ENCODE data around the gene OR2B6. TPM values are rescaled to one million over a fixed set of nuclear protein-coding genes. Genes with fewer than 3 reads are reported as not detected.

Gene OR2B6
- total RNA-seq, 1 experiment from 2014 or later, result 1.6 TPM

GRCh38 chr6:28003059-28003458 lies 46.0 kb downstream of the OR2B6 start:
- H4K20me1 ChIP-seq (ENCODE audit: insufficient read depth), result no peaks in the 10 kb centered on the region
- no peaks in the 10 kb centered on the region for H3K79me2 ChIP-seq (ENCODE audit: low read depth)
- H3K4me1 ChIP-seq (replicated peaks; ENCODE audit: insufficient read depth), result no peaks in the 10 kb centered on the region
- no peak overlapping the region for H3K4me3 ChIP-seq
- H3K4me2 ChIP-seq, result no peak overlapping the region
- no peak overlapping the region for H3K27ac ChIP-seq
- no TSS peak for BruUV-seq (replicated peaks)
- H3F3A ChIP-seq (ENCODE audit: insufficient read depth, low read depth), result no peaks in the 10 kb centered on the region
- intact Hi-C loops (cut with micrococcal nuclease; ENCODE audit: unreplicated experiment), result no loop called here
- no peaks in the 10 kb centered on the region for H3K9me2 ChIP-seq (ENCODE audit: insufficient read depth)
- H3K27me3 ChIP-seq (ENCODE audit: insufficient read depth, low read depth), result no peaks in the 10 kb centered on the region
- H3K9me3 ChIP-seq (ENCODE audit: insufficient read depth, low read depth), result no peaks in the 10 kb centered on the region
- no peak overlapping the region for H2AFZ ChIP-seq
- H3K36me3 ChIP-seq (ENCODE audit: low read depth), result no peaks in the 10 kb centered on the region
- ChIA-PET CTCF (no interaction called here), POLR2A (ENCODE audit: unreplicated experiment) (no interaction called here)
- DNase-seq, result no peak
- TF ChIP-seq EZH2 (IDR thresholded peaks at IDR 0.05; ENCODE audit: low read depth), result no peak
- TF ChIP-seq CTCF (conservative IDR thresholded peaks at IDR 0.05), result no peak

GRCh38 chr6:28003661-28004060 lies 46.6 kb downstream of the OR2B6 start:
- Histone ChIP-seq H3K36me3 (ENCODE audit: low read depth) (no peaks in the 10 kb centered on the region), H2AFZ (no peak overlapping the region), H3K4me3 (no peak overlapping the region), H3K4me1 (replicated peaks; ENCODE audit: insufficient read depth) (no peaks in the 10 kb centered on the region), H3F3A (ENCODE audit: insufficient read depth, low read depth) (no peaks in the 10 kb centered on the region), H3K4me2 (no peak overlapping the region), H3K79me2 (ENCODE audit: low read depth) (no peaks in the 10 kb centered on the region), H3K27ac (no peak overlapping the region), H3K9me2 (ENCODE audit: insufficient read depth) (no peaks in the 10 kb centered on the region), H4K20me1 (ENCODE audit: insufficient read depth) (no peaks in the 10 kb centered on the region), H3K27me3 (ENCODE audit: insufficient read depth, low read depth) (no peaks in the 10 kb centered on the region), H3K9me3 (ENCODE audit: insufficient read depth, low read depth) (no peaks in the 10 kb centered on the region)
- DNase-seq, result no peak
- CTCF ChIA-PET, result no interaction called here
- POLR2A ChIA-PET (ENCODE audit: unreplicated experiment), result no interaction called here
- BruUV-seq (replicated peaks), result no TSS peak
- TF ChIP-seq EZH2 (IDR thresholded peaks at IDR 0.05; ENCODE audit: low read depth), result no peak
- intact Hi-C loops (cut with micrococcal nuclease; ENCODE audit: unreplicated experiment), result no loop called here

GRCh38 chr6:28004350-28005151 lies 47.5 kb downstream of the OR2B6 start:
- H3K27ac ChIP-seq, result no peak overlapping the region
- H3K4me3 ChIP-seq, result no peak overlapping the region
- BruUV-seq (replicated peaks), result no TSS peak
- no peaks in the 10 kb centered on the region for H3K36me3 ChIP-seq (ENCODE audit: low read depth)
- no peak for TF ChIP-seq EZH2 (IDR thresholded peaks at IDR 0.05; ENCODE audit: low read depth)
- no peak for TF ChIP-seq CTCF (conservative IDR thresholded peaks at IDR 0.05)
- H3K4me1 ChIP-seq (replicated peaks; ENCODE audit: insufficient read depth), result no peaks in the 10 kb centered on the region
- no peak overlapping the region for H2AFZ ChIP-seq
- CTCF ChIA-PET, result no interaction called here
- H3F3A ChIP-seq (ENCODE audit: insufficient read depth, low read depth), result no peaks in the 10 kb centered on the region
- no peak for DNase-seq
- no peaks in the 10 kb centered on the region for H3K27me3 ChIP-seq (ENCODE audit: insufficient read depth, low read depth)
- H3K4me2 ChIP-seq, result no peak overlapping the region
- H3K9me3 ChIP-seq (ENCODE audit: insufficient read depth, low read depth), result no peaks in the 10 kb centered on the region
- no peaks in the 10 kb centered on the region for H3K79me2 ChIP-seq (ENCODE audit: low read depth)
- no peaks in the 10 kb centered on the region for H4K20me1 ChIP-seq (ENCODE audit: insufficient read depth)
- no peaks in the 10 kb centered on the region for H3K9me2 ChIP-seq (ENCODE audit: insufficient read depth)
- intact Hi-C loops (cut with micrococcal nuclease; ENCODE audit: unreplicated experiment), result no loop called here
- POLR2A ChIA-PET (ENCODE audit: unreplicated experiment), result no interaction called here
